Measurements from ENCODE around the gene SART1.
"Not testable (repeated sequence)": the region's sequence is repeated elsewhere in the genome, so short reads cannot be mapped to it uniquely, and the experiment has no call there.

Gene SART1

DNA sequence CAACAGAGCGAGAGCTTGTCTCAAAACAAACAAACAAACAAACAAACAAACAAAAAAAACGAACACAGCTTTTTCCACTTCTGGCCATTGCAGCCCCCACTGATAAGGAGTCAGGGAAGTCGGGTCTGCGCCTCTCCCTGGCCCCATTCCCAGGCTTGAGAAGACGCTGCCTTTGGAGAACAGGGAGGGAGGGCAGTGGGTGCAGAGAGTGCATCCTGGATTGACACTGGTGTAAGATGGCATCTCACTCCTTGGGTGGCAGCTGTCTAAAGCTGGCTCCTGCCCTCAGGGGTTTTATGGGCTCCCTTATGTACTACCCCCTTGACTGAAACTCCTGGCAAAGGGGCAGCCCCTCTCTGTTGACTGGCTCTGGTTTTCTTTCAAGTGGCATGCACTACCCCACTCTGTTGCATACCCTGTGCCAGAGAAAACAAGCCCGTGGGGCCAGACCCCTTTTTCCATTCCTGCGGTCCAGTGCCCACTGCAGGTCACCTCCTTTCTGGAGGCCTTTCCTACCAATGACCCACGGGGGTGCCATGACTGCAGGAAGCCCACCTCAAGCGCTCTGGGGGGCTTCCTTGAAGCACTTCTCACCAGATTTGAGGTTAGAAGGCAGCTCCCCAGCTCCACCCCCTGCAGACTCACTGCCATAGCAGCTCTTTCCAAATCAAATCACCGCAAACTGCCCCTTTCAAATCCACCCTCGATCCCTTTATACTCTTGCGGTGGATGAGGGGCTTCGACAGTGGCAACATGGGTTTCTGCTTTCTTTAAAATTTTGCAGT, 29.6 kb upstream of the SART1 start:
- no peak for DNase-seq (ENCODE audit: low read depth)

DNA sequence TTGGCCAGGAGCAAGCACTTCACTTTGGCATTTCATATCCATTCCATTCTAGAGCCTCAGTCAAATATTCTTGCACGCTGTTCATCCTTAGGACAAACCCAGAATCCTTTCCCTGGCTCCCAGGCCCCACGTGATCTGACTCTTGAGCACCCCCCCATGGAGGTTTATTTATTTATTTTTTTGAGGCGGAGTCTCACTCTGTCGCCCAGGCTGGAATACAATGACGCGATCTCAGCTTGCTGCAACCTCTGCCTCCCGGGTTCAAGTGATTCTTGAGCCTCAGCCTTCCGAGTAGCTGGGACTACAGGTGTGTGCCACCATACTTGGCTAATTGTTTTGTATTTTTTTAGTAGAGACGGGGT, 29.0 kb upstream of the SART1 start:
- no peak for DNase-seq (ENCODE audit: low read depth)

DNA sequence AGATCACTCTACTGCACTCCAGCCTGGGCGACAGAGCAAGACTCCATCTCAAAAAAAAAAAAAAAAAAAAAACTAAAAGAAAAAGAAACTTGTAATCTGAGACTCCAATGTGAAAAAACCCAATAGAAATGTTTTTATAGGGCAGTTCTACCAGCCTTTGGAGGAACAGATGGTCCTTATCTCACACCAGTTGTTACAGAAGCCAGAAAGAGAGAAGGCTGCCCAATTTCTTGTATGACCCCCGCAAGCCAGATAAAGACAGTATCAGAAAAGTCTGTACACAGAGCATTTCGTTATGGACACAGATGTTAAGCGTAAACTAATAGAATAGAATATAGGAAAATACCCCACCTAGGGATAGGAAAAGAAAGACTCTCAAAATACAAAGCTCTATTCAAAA, 27.5 kb upstream of the SART1 start:
- no peak for DNase-seq (ENCODE audit: low read depth)

DNA sequence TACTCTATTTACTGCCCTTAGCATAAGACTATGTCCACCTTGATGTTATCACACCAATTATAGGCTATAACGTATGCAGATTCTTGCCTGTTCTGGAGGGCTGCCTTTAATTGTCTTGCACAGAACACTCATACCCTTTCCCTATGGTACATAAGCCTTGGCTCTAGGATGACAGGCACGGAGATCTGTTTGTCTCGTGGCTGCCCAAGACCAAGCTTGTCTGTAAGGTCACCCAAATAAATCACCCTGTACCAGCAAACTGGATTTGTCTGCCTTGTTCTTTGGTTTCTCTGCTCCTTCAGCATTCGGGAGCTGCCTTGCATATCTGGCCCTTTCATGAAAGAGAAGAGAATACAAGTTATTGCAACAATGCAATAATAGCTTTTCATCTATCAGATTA, 23.8 kb upstream of the SART1 start:
- no peak for DNase-seq (ENCODE audit: low read depth)

DNA sequence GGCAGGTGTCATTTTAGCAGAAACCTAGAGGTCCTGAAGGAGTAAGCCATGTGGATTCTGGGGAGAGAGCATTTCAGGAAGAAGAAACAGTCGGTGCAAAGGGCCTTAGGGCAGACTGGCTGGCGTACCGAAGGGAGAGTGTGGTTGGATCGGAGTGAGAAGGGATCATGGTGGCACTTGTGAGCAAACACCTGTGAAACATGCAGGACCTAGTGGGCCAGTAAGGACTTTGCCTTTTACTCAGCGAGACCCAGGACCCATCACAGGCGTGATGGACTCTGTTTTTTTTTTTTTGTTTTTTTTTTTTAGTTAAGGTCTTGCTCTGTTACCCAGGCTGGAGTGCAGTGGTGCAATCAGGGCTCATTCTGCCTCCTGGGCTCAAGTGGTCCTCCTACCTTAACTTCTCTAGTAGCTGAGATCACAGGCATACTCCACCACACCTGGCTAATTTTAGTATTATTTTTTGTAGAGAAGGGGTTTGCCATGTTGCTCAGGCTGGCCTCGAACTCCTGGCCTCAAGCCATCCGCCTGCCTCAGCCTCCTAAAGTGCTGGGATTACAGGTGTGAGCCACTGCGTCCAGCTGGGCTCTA, 19.7 kb upstream of the SART1 start:
- DNase-seq (ENCODE audit: low read depth) = no peak

DNA sequence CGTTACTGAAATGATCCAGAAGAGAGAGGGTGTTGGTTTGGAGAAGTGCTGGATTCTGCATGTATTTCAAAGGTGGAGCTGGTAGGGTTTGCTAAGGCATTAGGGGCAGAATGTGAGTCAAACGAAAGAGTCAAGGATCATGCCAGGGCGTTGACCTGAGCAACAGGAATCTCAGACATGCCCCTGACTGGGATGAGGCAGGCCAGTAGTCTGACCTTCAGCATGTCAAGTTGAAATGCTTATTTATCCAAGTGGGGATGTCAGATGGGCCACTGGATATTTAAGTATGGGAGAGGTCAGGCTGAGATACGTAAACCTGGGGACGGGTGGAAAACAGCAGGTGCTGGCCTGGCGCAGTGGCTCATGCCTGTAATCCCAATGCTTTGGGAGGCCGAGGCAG, 19.0 kb upstream of the SART1 start:
- DNase-seq (ENCODE audit: low read depth) = no peak

DNA sequence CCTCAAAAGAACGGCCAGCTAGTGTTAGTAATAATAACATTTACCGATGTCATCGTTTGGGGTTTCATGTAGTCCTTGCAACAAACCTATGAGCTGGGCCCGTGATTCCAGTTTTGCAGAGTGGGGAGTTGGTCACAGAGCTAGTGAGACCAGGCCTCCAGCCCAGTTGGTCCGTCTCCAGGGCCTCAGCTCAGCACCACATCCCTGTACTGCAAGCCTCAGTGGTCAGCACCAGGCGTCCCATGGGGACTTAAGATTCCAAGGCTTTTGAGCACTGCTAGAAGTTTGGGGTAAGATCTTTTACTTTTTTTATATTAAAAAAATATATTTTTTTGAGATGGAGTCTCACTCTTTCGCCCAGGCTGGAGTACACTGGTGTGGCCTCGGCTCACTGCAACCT, 17.3 kb upstream of the SART1 start:
- no peak for DNase-seq (ENCODE audit: low read depth)

DNA sequence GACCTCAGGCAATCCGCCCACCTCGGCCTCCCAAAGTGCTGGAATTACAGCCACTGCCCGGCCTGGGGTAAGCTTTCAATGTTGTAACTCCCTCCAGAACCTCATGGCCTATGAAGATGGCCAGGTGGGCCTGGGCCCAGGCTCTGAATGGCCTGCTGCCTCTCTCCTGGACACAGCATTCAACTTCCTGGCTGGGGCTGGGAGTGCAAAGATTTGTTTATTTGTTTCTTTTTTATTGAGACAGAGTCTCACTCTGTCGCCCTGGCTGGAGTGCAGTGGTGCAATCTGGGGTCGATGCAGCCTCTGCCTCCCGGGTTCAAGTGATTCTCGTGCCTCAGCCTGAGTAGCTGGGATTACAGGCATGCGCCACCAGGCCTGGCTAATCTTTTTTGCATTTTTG, 16.8 kb upstream of the SART1 start:
- no peak for DNase-seq (ENCODE audit: low read depth)

DNA sequence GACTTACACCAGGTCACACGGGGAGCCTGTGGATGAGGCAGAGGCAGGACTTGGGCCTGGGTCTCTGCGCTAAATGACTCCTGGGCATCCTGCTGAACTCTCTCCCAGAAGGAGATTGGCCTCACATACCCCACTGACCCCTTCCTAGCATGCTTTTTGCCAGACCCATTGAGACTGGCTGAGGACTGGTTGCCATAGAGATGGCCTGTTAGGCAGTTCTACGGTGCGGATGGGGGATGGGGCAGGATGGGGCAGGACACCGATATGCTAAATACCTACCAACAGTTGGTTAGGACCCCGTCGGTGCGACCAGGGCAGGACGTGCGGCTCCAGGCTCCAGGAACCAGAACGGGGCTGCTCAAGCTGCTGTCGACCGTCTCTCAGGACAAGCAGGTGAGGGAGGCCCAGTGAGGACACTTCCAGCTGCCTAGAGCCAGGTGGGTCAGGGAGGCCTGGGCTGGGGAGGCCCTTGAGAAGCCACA, 16.1 kb upstream of the SART1 start, which contains the start of gene TSGA10IP:
TSGA10IP (plus strand) TSS at position 51 of the 482 bp plus-strand sequence; CDS start at position 247, 196 bp downstream.
- no peak for DNase-seq (ENCODE audit: low read depth)

DNA sequence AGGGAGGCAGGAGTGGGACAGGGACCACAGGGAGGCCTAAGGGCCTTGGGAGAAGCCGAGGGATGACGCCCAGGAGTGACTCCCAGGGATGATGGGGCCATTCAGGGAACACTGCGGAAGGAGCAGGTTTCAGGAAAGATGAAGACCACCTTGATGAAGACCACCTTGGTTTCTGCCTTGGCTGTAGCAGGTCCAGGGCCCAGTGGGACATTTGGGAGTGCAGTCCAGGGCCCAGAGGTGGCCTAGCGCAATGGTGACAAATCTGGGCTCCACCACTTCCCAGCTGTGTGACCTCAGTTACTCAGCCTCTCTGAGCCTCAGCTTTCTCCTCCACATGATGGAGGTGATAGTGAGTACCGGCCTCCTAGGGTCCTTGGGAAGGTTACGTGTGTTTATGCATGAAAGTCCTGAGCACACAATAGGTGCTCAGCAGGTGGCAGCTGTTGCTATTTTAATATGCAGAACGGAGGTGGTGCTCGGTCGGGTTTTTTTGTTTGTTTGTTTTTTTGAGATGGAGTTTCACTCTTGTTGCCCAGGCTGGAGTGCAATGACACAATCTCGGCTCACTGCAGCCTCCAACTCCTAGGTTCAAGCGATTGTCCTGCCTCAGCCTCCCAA, 15.5 kb upstream of the SART1 start:
- DNase-seq (ENCODE audit: low read depth) = no peak

DNA sequence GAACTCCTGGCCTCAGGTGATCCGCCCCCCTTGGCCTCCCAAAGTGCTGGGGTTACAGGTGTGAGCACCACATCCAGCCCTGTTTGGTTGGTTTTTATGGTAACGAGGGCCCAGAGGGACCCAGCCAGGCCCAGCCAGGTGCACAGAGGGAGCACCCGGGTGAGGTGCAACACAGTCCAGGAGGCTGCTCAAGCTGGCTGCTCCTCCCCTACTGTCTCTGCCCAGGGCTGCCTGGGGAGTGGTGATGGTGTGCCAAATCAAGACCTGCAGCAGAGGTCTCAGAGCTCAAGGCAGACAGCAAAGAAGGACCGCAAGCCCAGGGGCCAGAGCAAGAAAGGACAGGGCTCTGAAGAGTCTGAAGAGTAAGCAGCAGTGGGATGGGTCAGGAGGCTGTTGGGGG, 14.9 kb upstream of the SART1 start:
- DNase-seq (ENCODE audit: low read depth) = no peak

DNA sequence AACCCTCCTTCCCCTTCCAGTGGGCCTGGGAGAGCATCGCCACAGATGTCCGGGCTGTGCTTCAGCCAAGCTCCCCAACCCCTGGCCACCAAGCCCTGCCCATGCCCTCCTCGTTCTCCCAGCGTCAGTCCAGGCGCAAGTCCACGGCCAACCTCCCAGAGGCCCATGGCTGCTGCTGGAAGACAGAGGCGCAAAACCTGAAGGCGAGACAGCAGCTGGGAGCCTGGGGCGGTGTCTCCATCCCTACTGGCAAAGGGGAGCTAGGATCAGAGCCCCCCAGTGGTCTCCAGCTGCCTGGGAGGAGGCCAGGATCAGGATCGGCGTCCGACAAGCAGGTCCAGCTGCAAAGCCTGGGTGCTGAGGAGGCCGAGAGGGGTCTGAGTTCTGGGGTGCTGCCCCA, 14.4 kb upstream of the SART1 start:
- DNase-seq (ENCODE audit: low read depth) = no peak

DNA sequence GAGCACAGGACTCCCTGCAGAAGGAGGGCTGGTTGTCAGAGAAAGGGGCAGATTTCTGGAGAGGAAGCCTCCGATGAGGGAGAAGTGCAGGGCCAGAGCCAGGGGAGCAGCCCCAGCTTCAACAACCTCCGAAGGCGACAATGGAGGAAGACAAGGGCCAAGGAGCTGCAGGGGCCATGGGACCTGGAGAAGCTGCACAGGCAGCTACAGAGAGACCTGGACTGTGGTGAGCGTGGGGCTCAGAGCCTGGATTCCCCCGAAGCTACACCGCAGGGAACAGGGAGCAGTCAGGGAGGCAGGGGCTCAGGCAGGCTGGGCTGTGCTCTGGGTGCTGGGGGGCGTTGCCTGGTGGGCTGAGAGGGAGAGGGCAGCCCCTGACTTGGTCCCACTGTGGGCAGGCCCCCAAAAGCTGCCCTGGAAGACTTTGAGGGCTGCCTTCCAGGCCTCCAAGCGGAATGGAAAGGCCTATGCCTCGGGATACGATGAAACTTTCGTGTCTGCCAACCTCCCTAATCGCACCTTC, 13.9 kb upstream of the SART1 start:
- DNase-seq (ENCODE audit: low read depth) = no peak

DNA sequence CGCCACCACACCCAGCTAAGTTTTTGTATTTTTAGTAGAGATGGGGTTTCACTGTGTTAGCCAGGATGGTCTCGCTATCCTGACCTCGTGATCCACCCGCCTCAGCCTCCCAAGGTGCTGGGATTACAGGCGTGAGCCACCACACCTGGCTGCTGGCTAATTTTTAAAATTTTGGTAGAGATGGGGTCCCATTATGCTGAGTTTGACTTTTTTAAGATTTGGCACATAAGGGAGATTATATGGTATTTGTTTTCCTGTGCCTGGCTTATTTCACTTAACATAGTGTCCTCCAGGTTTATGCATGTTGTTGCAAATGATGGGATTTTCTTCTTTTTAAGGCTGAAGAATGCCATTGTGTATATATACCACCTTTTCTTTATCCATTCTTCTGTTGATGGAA, 10.8 kb upstream of the SART1 start:
- DNase-seq (ENCODE audit: low read depth) = not testable (repeated sequence)

DNA sequence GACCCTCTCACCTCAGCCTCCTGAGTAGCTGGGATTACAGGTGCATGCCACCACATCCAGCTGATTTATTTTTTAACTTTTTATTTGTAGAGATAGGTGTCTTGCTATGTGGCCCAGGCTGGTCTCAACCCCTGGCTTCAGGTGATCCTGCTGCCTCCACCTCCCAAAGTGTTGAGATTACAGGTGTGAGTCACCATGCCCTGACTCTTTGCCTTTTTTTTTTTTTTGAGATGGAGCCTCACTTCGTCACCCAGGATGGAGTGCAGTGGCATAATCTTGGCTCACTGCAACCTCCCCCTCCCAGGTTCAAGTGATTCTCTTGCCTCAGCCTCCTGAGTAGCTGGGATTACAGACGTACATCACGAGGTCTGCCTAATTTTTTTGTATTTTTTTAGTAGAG, 9.9 kb upstream of the SART1 start:
- not testable (repeated sequence) for DNase-seq (ENCODE audit: low read depth)

DNA sequence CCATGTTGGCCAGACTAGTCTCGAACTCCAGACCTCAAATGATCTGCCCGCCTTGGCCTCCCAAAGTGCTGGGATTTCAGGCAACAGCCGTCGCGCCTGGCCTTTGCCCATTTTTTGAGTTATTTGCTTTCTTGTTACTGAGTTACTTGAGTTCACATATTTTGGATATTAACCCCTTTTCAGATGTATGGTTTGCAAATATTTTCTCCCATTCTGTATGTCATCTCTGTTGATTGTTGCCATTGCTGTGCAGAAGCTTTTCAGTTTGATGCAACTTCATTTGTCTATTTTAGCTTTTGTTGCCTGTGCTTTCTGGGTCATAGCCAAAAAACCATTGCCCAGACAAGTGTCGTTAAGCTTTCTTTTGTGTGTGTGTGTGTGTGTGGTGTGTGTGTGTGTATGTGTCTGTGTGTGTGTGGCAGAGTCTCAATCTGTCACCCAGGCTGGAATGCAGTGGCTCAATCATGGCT, 9.4 kb upstream of the SART1 start:
- no peak for DNase-seq (ENCODE audit: low read depth)

DNA sequence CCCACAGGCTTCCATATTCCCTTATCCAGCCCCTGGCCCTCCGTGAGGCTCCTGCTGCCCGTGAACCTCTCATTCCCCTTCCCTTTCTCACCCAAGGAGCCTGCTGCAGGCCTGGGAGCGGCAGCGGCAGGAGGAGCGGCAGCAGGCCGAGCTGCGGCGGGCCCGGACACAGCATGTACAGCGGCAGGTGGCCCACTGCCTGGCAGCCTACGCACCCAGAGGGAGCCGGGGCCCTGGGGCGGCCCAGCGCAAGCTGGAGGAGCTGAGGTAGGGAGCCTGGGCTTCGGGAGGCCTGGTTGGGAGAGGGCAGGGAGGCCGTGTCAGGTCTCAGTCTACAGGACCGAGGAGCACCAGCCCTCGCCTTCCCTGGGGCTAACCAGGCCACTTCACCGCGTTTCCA, 8.1 kb upstream of the SART1 start:
- no peak for DNase-seq (ENCODE audit: low read depth)

DNA sequence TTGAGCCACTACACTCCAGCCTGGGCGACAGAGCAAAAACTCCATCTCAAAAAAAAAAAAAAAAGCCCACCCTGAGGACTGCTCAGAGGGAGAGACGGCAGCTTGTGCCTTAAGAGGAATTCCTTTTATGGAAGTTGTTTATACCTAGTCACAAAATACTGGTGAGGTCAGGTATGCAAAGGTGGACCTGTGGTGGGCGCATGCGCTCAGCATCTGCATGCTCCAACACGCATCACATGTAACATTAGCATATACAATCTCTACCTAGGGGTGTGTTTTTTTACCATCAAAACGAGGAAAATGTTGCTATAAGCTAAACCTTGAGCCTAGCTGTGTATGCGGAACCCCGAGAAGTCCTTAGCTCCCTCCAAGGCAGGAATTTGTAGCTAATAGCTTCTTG, 6.8 kb upstream of the SART1 start:
- no peak for DNase-seq (ENCODE audit: low read depth)

DNA sequence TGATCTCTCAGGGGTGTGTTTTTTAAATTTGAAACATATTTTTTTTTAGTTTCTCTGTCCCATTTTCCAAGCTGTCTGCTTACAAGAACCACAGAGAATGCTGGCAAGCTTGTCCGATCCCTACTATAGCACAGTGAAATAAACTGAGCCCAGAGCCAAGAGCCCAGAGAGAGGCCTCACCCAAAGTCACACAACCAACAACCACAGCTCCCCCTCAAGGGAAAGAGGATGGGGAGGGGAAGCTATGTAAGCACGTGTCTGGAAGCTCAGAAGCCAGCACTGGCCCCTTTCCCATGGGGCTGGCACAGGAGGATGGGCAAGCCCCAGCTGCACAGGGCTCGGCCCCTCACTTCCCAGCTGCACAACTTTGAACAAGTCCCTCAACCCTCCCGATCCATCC, 3.2 kb upstream of the SART1 start:
- no peak for DNase-seq (ENCODE audit: low read depth)

DNA sequence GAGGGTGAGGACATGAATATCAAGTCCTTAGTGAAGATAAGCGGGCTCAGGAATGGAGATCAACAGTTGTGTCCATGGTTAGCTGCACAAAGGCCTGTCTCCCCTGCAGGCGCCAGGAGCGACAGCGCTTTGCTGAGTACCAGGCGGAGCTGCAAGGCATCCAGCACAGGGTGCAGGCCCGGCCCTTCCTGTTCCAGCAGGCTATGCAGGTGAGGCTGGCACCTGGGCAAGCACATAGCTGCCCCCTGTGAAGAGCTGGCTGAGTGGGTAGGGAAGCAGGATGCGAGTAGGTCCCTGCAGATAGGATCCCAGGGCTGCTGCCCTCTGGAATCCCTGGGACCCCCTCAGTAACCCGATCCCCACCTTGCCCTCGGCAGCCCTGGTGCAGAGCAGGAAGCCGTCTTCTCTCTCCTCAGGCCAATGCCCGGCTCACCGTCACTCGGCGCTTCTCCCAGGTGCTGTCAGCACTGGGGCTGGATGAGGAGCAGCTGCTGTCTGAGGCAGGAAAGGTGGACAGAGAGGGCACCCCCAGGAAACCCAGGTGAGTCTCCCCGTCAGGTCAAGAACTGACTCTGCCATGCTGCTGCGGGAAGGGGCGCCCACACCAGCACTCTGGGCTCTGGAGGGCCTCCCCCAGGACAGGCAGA, 2.6 kb upstream of the SART1 start:
- no peak for DNase-seq (ENCODE audit: low read depth)

DNA sequence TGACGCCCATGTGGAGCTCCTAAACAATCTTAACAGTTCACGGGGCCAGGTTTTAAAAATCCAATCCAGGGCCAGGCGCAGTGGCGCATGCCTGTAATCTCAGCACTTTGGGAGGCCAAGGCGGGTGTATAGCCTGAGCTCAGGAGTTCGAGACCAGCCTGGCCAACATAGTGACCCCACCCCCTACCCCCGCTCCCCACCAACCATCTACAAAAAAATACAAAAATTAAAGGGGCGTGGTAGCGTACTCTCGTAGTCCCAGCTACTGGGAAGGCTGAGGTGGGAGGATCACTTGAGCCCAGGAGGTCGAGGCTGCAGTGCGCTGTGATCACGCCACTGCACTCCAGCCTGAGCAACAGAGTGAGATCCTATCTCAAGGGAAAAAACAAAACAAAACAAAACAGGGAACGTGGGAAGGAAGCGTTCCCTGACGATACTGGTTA, 689 bp upstream of the SART1 start:
- DNase-seq (ENCODE audit: low read depth) = no peak

DNA sequence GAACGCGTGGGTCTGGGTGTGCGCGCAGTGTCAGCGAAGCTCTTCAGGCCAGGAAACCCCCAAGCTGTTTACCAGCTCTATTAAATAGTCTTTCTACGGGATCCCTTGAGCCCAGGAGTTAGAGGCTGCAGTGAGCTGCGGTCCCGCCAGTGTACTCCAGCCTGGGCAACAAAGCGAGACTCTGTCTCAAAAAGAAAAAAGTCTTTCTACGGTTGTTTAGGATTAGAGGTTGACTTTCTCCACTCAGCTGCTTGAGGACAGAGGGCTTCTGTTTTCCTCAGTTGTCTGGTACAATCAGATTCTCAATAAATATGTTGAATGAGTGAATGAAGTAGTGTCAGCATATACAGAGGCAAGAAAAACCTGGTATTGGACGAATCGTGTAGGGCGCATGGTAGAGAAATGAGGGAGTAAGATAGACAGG, 619 bp downstream of the SART1 start:
- no peak for DNase-seq (ENCODE audit: low read depth)

Data from activated T-cell treated with anti-CD3 and anti-CD28 coated beads for 24 hours (primary cell).